ENCODE results near the gene SOX10. TPM values are rescaled to one million over a fixed set of nuclear protein-coding genes. Genes with fewer than 3 reads are reported as not detected.

The SOX10 gene
- total RNA-seq, 1 experiment from 2014 or later: not detected

DNA sequence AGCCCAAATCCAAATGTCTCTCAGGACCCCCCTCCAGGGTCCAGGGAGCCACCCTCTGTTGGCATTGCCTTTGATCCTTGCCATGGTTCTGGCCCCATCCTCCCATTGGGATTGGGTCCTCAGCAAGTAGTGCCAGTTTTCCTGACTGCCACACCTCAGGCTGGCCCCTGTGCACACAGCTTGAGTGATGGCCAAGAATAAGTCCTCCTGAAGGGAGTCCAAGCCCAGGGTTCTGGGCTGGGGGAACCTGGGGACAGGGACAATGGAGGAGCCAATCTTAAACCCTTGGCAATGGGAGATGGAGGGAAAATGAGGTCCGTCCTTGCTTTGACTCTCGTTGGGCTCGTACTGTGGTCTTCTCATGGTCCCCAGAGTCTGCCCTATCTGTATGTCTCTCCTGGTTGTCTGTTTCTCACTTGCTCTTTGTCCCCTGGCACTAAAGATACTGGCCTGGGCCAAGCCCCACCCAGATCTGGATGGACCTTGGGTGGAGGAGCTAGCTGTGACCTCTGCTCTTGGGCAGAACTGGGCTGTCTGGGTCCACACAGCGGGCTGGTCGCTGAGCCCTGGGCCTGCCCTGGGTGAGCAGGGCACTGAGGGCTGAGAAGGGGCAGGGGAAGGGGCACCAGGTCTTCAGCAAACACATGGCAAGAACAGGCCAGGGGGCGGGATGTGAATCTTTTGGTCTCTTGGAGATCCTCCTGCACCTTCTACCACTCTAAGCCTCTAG is 2.9 kb downstream of the SOX10 start:
- in situ Hi-C loops (cut with HindIII; ENCODE audit: low pct_unique_long_range_greater_than_20kb, low sequenced_read_pairs): no loop called here
- intact Hi-C loops (cut with micrococcal nuclease; ENCODE audit: unreplicated experiment): no loop called here
- no TSS peak for BruUV-seq (replicated peaks)
- Histone ChIP-seq H3K9me3 (ENCODE audit: control insufficient read depth, insufficient read depth, low read depth, low read length) (no peaks in the 10 kb centered on the region), H3K27me3 (ENCODE audit: control insufficient read depth, insufficient read depth, low read length) (no peaks in the 10 kb centered on the region), H3K4me3 (ENCODE audit: low read depth in 2 of 2, low read length in 2 of 2) (no peak overlapping the region), H3K4me1 (ENCODE audit: control insufficient read depth, insufficient read depth, low read length) (no peaks in the 10 kb centered on the region), H3K27ac (ENCODE audit: low read length) (no peak overlapping the region), H3K36me3 (ENCODE audit: control insufficient read depth, insufficient read depth, low read length) (no peaks in the 10 kb centered on the region)
- no peak for TF ChIP-seq SIN3A (IDR thresholded peaks at IDR 0.05; ENCODE audit: borderline replicate concordance, insufficient read depth, low read depth, low read length)
- no peak for TF ChIP-seq POLR2AphosphoS5 (IDR thresholded peaks at IDR 0.05; ENCODE audit: low read depth, low read length)
- TF ChIP-seq, protein P1, sequence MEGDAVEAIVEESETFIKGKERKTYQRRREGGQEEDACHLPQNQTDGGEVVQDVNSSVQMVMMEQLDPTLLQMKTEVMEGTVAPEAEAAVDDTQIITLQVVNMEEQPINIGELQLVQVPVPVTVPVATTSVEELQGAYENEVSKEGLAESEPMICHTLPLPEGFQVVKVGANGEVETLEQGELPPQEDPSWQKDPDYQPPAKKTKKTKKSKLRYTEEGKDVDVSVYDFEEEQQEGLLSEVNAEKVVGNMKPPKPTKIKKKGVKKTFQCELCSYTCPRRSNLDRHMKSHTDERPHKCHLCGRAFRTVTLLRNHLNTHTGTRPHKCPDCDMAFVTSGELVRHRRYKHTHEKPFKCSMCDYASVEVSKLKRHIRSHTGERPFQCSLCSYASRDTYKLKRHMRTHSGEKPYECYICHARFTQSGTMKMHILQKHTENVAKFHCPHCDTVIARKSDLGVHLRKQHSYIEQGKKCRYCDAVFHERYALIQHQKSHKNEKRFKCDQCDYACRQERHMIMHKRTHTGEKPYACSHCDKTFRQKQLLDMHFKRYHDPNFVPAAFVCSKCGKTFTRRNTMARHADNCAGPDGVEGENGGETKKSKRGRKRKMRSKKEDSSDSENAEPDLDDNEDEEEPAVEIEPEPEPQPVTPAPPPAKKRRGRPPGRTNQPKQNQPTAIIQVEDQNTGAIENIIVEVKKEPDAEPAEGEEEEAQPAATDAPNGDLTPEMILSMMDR (IDR thresholded peaks at IDR 0.05): no peak
- no peak for TF ChIP-seq TCF7L2 (IDR thresholded peaks at IDR 0.05; ENCODE audit: low read depth, low read length)
- no peak for TF ChIP-seq REST (IDR thresholded peaks at IDR 0.05; ENCODE audit: insufficient read depth in 1 of 2, low read depth in 2 of 2, low read length in 1 of 2)
- ChIA-PET CTCF (no interaction called here), POLR2A (no interaction called here)
- DNase-seq (ENCODE audit: low read depth, low spot score): no peak
- no peak for ATAC-seq

- BruUV-seq (replicated peaks): no TSS peak
- no peak overlapping the region for H3K4me3 ChIP-seq (ENCODE audit: low read depth in 2 of 2, low read length in 2 of 2)
- no peaks in the 10 kb centered on the region for H3K9me3 ChIP-seq (ENCODE audit: control insufficient read depth, insufficient read depth, low read depth, low read length)
- DNase-seq (ENCODE audit: low read depth, low spot score) (no peak), ATAC-seq (no peak)
- H3K36me3 ChIP-seq (ENCODE audit: control insufficient read depth, insufficient read depth, low read length): no peaks in the 10 kb centered on the region
- H3K27me3 ChIP-seq (ENCODE audit: control insufficient read depth, insufficient read depth, low read length): no peaks in the 10 kb centered on the region
- no peak overlapping the region for H3K27ac ChIP-seq (ENCODE audit: low read length)
- in situ Hi-C loops (cut with HindIII; ENCODE audit: low pct_unique_long_range_greater_than_20kb, low sequenced_read_pairs): no loop called here
- POLR2A ChIA-PET: no interaction called here
- CTCF ChIA-PET: no interaction called here
- H3K4me1 ChIP-seq (ENCODE audit: control insufficient read depth, insufficient read depth, low read length): no peaks in the 10 kb centered on the region
- intact Hi-C loops (cut with micrococcal nuclease; ENCODE audit: unreplicated experiment): no loop called here
- TF ChIP-seq SIN3A (IDR thresholded peaks at IDR 0.05; ENCODE audit: borderline replicate concordance, insufficient read depth, low read depth, low read length) (no peak), TCF7L2 (IDR thresholded peaks at IDR 0.05; ENCODE audit: low read depth, low read length) (no peak), REST (IDR thresholded peaks at IDR 0.05; ENCODE audit: insufficient read depth in 1 of 2, low read depth in 2 of 2, low read length in 1 of 2) (no peak), POLR2AphosphoS5 (IDR thresholded peaks at IDR 0.05; ENCODE audit: low read depth, low read length) (no peak)
- TF ChIP-seq, protein P1 (IDR thresholded peaks at IDR 0.05): no peak
Observed at GRCh38 chr22:37979782-37980181, 4.6 kb downstream of the SOX10 start.

Measured in Panc1 (cell line).